ENCODE measurements around the gene SP5. TPM values are rescaled to one million over a fixed set of nuclear protein-coding genes. Genes with fewer than 3 reads are reported as not detected.

Gene SP5
- total and polyA plus RNA-seq, 2 experiments from 2014 or later, result 1.9 to 2.4 TPM

DNA sequence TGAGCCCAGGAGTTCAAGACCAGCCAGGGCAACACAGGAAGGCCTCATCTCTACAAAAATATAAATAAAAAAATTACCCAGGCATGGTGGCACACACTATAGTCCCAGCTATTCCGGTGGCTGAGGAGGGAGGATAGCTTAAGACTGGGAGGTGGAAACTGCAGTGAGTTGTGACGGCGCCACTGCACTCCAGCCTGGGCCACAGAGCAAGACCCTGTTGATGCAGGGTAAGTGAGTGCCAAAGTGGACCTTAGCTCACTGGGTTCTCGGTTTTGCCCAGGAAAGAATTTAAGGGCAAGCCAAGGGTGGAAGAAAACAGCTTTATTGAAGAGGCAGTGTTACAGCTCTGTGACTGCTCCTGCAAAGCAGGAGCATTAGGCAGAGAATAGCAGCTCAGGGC lies 48.1 kb downstream of the SP5 start:
- no peaks in the 10 kb centered on the region for H3K27me3 ChIP-seq
- 94% methylated on average over 4 of the region's 4 CpGs for WGBS (ENCODE audit: low lambda C conversion rate, missing lambda C conversion rate)
- H3K9me3 ChIP-seq (ENCODE audit: low read depth), result no peaks in the 10 kb centered on the region
- no peak overlapping the region for H3K4me3 ChIP-seq
- peaks cover 13% of the 10 kb centered on the region for H3K4me1 ChIP-seq (ENCODE audit: insufficient read depth)
- no peak overlapping the region for H3K27ac ChIP-seq
- H3K9me2 ChIP-seq (replicated peaks; ENCODE audit: insufficient read depth), result no peaks in the 10 kb centered on the region
- no peak for DNase-seq (ENCODE audit: low spot score)
- no peaks in the 10 kb centered on the region for H4K20me1 ChIP-seq (ENCODE audit: insufficient read depth, poor library complexity, severe bottlenecking)
- no peaks in the 10 kb centered on the region for H3K36me3 ChIP-seq (replicated peaks; ENCODE audit: insufficient read depth, low read depth)
- no peak overlapping the region for H3K4me2 ChIP-seq
- no peak overlapping the region for H2AFZ ChIP-seq
- TF ChIP-seq EZH2 (IDR thresholded peaks at IDR 0.05; ENCODE audit: borderline replicate concordance) (no peak), EZH2phosphoT487 (IDR thresholded peaks at IDR 0.05; ENCODE audit: low read depth, severe bottlenecking, unreplicated experiment) (no peak)
- TF ChIP-seq, protein P1, sequence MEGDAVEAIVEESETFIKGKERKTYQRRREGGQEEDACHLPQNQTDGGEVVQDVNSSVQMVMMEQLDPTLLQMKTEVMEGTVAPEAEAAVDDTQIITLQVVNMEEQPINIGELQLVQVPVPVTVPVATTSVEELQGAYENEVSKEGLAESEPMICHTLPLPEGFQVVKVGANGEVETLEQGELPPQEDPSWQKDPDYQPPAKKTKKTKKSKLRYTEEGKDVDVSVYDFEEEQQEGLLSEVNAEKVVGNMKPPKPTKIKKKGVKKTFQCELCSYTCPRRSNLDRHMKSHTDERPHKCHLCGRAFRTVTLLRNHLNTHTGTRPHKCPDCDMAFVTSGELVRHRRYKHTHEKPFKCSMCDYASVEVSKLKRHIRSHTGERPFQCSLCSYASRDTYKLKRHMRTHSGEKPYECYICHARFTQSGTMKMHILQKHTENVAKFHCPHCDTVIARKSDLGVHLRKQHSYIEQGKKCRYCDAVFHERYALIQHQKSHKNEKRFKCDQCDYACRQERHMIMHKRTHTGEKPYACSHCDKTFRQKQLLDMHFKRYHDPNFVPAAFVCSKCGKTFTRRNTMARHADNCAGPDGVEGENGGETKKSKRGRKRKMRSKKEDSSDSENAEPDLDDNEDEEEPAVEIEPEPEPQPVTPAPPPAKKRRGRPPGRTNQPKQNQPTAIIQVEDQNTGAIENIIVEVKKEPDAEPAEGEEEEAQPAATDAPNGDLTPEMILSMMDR (IDR thresholded peaks at IDR 0.05; ENCODE audit: poor library complexity), result no peak
- H3K79me2 ChIP-seq, result no peaks in the 10 kb centered on the region

DNA sequence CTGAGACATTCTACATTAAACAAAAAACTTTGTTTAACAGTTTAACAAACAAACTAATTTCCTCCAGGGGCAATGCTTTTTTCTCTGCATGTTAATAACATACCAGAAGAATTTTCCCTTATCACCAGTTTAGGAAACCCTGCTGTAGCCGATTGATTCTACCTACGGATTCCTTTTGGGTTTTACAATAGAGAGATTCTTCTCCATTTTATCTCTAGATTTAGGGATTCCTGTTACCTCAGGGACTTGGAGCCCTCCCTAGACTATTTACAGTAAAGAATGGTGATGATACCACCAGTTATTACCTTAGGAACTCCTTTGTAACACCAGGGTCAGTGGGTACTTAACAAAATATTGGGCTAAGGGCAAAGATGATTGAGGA lies 49.7 kb downstream of the SP5 start:
- TF ChIP-seq EZH2 (IDR thresholded peaks at IDR 0.05; ENCODE audit: borderline replicate concordance), result no peak
- no peak for TF ChIP-seq EZH2phosphoT487 (IDR thresholded peaks at IDR 0.05; ENCODE audit: low read depth, severe bottlenecking, unreplicated experiment)
- TF ChIP-seq, protein P1 (IDR thresholded peaks at IDR 0.05; ENCODE audit: poor library complexity), result no peak
- H3K4me1 ChIP-seq (ENCODE audit: insufficient read depth), result peaks cover 13% of the 10 kb centered on the region
- H3K36me3 ChIP-seq (replicated peaks; ENCODE audit: insufficient read depth, low read depth), result no peaks in the 10 kb centered on the region
- no peaks in the 10 kb centered on the region for H3K79me2 ChIP-seq
- no peaks in the 10 kb centered on the region for H3K9me2 ChIP-seq (replicated peaks; ENCODE audit: insufficient read depth)
- no peaks in the 10 kb centered on the region for H4K20me1 ChIP-seq (ENCODE audit: insufficient read depth, poor library complexity, severe bottlenecking)
- no peaks in the 10 kb centered on the region for H3K27me3 ChIP-seq
- H2AFZ ChIP-seq, result peak overlapping the region; percentile 42
- no peaks in the 10 kb centered on the region for H3K9me3 ChIP-seq (ENCODE audit: low read depth)
- H3K27ac ChIP-seq, result peak overlapping the region; percentile 66
- peak overlapping the region; percentile 63 for H3K4me2 ChIP-seq
- DNase-seq (ENCODE audit: low spot score), result no peak
- no peak overlapping the region for H3K4me3 ChIP-seq
- 19% methylated on average over 2 of the region's 2 CpGs for WGBS (ENCODE audit: low lambda C conversion rate, missing lambda C conversion rate)

GRCh38 chr2:170766693-170767092 lies 51.6 kb downstream of the SP5 start:
- peaks cover 16% of the 10 kb centered on the region for H3K4me1 ChIP-seq (ENCODE audit: insufficient read depth)
- H4K20me1 ChIP-seq (ENCODE audit: insufficient read depth, poor library complexity, severe bottlenecking), result no peaks in the 10 kb centered on the region
- no peaks in the 10 kb centered on the region for H3K9me3 ChIP-seq (ENCODE audit: low read depth)
- TF ChIP-seq EZH2 (IDR thresholded peaks at IDR 0.05; ENCODE audit: borderline replicate concordance) (no peak), EZH2phosphoT487 (IDR thresholded peaks at IDR 0.05; ENCODE audit: low read depth, severe bottlenecking, unreplicated experiment) (no peak)
- TF ChIP-seq, protein P1 (IDR thresholded peaks at IDR 0.05; ENCODE audit: poor library complexity), result no peak
- no peaks in the 10 kb centered on the region for H3K36me3 ChIP-seq (replicated peaks; ENCODE audit: insufficient read depth, low read depth)
- WGBS (ENCODE audit: low lambda C conversion rate, missing lambda C conversion rate), result 13% methylated on average over 4 of the region's 4 CpGs
- no peaks in the 10 kb centered on the region for H3K79me2 ChIP-seq
- no peaks in the 10 kb centered on the region for H3K9me2 ChIP-seq (replicated peaks; ENCODE audit: insufficient read depth)
- H3K4me2 ChIP-seq, result peak overlapping the region; percentile 35
- no peak overlapping the region for H3K4me3 ChIP-seq
- no peak overlapping the region for H2AFZ ChIP-seq
- no peak overlapping the region for H3K27ac ChIP-seq
- DNase-seq (ENCODE audit: low spot score), result no peak
- no peaks in the 10 kb centered on the region for H3K27me3 ChIP-seq

Small RNAs within 50 kb of the gene (small RNA-seq; reads per million reads assigned to genes)
- not detected for gene RF02271

Other genes with a start within 250 kb of the SP5 start
- gene ERICH2, start 55.0 kb downstream of the SP5 start, total RNA-seq, result 0.52 TPM in 1 of 2 replicates, not detected in the other
- gene ERICH2, start 55.0 kb downstream of the SP5 start, polyA plus RNA-seq, result 1.9 and 3.1 TPM in 2 replicates
- 0.08 and 0.50 TPM in 2 replicates for gene GAD1, start 101.5 kb downstream of the SP5 start, total RNA-seq
- 1.1 TPM in 1 of 2 replicates, not detected in the other for gene GAD1, start 101.5 kb downstream of the SP5 start, polyA plus RNA-seq
- 50.1 and 58.6 TPM in 2 replicates for gene GORASP2, start 213.9 kb downstream of the SP5 start, total RNA-seq
- gene GORASP2, start 213.9 kb downstream of the SP5 start, polyA plus RNA-seq, result 109 and 126 TPM in 2 replicates